Bone marrow (tissue), 2 donors: Measurements from ENCODE around the gene BID.

Experiments used
- DNase-seq, 2 donors: peaks; one replicate each; lab custom pipeline; 2025; lab: John Stamatoyannopoulos, UW

BID gene

DNA sequence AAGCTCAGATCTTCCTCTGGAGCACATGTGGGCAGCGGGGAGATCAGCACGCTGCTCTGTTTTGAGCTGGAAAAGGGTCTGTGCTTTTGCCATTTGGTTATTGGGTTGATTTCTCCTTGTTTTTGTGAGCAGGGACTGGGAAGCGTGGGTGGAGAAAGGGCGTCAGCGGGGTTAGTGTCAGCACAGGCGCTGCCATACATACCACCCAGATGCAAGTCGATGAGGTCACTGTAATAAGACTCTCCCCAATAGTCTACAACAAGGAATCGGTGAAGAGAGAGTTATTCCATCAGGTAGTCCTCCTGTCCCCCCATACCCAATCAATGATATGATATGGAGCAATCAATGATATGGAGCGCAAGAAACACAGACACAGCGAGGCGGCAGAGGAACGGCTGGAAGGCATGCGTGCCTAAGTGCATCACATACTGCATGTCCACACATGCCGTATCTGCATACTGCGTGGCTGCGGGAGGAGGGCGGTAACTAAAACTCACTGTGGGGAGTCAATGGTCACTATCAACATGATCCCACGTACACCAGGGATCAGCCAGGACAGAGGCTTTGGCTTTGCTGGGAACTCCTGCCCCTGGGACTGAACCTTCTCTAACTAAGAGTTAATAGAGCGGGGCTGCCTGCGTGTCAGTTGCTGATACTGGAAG, 29.5 kb upstream of the BID start:
- no peak for DNase-seq

DNA sequence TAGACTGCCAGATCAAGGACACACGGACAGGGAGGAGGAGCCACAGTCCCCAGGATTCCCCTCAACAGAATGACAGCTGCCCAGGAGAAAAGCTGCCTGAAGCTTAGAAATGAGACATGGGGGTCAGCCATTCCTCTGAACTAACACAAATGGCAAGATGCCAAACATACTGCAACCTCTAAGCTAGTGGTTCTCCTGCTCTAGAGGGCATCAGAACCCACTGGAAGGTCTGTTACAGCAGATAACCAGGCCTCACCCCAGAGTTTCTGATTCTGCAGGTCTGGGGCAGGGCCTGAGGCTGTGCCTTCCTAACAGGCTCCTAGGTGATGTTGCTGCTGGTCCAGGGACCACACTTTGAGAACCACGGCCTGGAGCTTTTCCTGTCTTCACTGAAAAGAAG, 28.6 kb upstream of the BID start:
- DNase-seq, result no peak

DNA sequence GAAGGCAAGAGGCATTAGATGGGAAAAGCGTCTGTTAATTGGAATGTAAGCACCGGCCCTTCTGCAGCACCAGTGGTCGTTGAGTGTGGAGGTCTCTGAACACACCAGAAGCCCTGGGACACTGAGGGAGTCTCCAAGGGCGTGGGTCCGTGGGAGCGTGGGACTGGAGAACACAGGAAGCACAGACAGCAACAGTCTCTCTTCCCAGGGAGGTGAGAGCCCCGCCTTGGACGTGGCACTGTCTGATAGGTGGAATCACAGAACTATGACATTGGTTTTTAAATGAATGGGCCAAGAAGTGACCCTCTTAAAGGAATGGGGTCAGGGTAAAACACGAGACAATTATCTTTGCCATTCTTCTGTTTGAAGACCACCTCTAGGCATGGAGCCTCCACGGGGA, 28.1 kb upstream of the BID start:
- DNase-seq, result no peak

DNA sequence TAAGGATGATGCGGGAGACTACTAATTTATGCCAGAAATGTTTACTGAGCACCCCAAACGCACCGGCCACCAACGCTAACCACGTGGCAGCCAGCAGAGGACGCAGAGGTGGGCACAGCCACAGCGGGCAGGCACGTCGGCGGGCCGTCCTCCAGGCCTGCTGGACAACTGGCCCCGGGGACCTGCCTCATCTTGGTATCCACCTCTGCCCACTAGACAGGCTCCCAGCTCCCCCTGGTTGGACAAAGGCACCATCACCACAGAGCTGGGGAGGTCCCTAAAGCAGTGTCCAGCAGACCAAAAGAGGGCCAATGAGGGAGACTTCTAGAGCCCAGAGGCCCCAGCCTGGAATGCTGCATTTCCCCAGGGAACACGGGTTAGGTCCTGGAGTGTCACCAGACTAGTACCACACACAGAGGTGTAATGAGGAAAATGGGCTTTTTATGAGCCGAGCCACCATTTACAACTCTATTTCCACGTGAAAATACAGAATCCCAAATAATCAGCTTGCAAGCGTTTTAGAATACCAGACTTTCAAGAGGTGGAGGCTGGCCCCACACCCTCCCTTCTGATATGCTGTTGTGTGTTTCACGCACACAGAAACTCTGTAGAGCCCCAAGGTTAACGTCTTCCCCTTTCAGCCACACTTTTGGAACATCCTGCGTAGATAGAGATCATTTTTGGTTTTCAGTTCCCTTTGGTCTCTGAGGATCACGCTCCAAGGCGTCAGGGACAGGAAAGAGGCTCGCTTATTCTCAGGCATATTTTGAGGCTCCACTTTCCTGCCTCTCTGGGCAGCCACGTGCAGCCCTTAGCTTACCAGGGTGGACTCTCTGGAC, 23.7 kb upstream of the BID start:
- peak in 1 of 2 donors; percentile 48 for DNase-seq

DNA sequence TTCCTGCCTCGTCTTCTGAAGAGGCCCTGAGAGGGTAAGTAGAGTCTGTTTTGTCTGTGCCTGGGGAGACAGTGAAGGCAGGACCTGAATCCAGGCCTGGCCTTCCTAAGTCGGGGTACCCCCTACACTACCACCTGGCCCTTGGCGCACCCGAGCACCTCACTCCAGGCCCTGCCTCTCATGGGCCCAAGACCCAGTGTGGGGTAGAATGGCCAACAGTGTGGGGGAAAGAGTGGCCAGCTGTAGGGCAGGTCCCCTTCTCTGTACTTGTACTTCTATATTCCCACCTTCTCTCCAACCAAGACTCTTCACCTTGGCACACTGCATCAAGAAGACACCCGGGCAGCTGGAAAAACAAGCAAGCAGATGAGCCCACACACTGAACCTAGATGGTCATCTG, 22.4 kb upstream of the BID start:
- DNase-seq, result no peak

DNA sequence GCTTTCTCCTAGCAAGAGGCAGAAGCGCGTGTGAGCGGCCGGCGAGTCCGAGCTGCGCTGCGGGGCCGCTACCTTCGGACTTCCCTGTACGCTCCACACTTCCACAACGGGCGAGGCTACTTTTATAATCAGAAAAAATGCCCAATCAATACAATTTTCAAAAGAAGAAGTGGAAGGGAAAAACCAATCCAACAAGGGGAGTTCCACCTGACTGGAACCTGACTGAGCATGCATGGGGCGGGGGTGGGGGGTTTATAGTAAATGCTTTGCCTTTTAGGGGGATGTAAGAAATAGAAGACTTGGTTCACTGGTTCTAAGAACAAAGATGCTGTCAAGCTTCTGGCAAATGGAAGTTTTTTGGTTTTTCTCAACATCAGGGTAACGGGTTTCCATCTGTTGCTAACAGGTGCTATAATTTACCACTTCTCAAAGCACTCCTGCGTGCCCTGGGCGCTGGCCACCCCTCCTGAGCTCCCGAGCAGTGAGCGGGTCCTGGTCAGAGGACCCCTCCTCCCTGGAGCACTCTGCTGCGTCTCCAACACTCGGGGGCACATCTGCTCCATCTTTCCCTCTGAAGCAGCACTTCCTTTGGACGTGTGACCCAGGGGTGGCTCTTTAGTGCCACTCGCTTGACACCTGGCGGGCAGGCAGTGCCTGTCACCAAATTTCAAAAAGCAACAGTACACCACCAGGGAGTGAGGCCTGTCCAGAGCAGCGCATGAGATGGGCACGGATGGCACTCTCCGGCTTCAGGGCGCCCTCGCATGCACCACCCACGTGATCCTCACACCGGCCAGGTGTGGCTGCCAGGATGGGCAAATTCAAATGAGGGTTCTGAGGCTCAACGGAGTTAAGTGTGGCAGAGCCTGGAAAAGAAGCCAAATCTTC, 21.6 kb upstream of the BID start:
- DNase-seq, result no peak

DNA sequence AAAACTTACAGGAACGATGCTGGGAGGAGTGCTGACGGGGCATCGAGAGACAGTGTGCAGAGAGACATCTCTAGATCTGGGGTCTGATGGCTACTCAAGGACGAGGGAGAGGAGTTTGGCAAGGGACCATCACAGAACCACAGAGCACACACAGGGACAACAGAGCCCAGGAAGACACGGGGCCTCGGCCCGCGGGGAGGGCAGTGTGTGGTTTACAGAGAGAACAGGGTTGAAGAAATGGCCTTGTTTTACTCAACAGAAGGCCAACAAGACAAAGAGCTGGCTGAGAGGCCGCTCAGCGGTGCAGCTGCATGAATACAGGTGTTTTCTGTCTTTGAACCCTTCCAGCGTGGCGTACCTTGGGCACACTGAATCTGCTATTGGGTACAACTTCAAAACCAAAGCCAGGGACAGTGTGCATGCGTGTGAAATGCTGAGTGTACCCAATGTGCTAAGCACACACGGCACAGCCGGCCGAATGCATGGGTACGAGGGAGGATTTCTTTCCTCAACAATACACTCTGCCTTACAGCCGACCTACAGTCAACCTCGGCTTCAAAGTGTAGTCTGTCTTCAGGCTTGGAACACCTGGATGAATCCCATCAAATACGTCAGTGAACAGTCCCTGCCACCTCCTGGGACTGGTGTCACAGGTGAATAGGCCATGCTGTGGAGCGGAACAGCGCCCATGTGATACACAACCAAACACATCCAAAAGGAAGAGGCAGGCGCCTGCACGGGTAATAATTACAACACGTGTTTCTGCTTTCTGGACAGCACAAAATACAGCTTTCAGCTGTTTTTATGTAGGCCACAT, 20.7 kb upstream of the BID start:
- no peak for DNase-seq

DNA sequence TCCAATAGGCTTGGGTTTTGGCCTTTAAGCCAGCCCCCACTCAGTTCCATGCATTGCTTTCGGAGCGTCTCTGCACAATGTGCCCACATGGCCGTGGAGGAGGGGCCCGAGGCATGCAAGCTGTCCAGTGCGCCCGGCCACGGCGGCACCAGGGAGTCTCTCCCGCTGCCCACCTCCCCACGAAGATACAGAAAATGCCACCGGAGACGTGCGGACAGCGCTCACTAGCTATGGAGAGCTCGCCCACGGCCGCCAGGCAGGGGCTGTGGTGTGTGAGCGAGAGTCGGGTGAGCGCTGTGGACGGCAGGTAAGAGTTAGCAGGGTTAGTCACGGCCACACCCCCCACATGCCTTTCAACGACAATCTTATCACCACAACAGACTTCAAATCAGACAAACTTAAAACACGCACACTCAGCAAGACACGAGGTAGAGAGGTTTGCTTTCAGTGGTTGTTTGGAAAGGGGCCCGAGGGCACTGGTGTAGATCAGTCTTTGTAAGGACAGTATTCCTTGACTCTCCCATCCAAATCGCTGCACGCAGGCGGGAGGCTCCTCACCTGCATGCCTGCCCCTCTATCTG, 18.7 kb upstream of the BID start:
- no peak for DNase-seq

DNA sequence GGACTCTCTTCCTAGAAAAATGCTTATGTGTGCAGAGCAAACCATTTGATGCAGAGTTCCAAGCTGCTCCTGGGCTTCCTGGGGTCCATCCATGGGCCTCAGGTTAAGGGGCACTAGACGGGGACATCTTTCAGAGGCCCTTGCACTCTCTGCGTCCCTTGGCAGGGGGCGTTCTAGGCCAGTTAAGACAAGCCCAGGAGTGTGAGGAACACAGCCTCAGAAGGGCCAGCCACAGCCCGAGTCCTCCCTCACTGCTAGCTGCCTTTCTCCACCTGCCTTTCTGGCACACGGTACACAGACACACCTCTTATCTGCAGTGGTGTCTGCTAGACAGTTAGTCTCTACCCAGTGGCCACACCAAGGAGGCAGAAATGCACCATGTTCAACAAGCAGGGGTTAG, 18.0 kb upstream of the BID start:
- DNase-seq, result no peak

DNA sequence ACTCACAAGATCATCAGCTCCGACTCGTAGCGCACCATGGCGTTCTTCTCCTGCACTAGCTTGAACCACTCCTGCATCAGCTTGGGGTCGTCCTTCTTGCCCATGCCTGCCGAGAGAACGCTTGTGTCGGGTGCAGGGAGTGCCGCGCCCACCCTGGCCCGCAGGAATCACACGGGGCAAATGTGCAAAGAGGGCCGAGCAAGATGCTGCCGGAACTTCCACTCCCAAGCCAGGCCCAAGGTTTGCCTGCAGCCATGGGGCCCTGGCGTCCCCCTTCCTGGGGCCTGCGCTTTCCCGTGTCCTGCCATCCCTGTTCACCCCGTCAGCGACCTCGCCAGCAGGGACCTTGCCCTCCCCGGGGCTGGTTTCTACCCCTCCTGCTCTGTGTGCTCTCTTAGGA, 16.9 kb upstream of the BID start:
- no peak for DNase-seq

DNA sequence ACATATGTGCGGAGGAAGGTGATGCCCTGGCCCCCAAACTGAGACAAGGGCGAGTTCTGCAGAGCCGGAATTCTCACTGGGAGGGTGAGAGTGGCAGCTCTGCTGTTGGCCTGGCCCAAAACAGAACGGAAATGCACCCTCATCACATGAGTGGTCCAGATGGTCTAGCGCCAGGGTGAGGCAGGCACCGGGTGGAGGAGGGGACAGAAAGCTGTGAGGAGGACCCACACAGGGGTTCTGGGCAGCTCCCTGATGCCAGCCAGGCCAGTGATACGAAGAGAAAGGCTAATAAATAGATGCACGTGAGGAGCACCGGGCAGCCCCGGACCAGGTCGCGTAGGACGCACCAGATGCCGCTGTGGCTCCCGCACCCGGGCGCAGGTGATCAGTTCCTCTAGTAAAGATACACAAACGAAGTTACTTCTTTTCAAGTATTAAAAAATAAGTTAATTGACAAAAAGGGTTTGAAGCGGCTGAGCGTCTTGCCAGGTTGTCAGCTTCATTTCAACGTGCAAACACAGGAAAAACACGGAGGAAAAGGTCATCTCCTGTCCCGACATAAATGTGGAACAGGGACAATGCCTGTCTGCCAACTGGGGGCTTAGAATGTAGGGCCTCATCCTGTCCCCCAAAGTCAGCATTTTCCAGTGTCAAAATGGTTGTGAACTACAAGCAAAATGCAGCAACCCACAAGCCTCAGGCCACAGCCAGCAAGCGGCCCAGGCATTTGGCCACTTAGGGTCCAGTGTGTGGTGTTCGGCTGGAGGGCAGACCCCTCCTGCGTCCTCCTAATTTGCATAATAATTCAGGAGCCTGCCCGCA, 15.3 kb upstream of the BID start:
- no peak for DNase-seq

DNA sequence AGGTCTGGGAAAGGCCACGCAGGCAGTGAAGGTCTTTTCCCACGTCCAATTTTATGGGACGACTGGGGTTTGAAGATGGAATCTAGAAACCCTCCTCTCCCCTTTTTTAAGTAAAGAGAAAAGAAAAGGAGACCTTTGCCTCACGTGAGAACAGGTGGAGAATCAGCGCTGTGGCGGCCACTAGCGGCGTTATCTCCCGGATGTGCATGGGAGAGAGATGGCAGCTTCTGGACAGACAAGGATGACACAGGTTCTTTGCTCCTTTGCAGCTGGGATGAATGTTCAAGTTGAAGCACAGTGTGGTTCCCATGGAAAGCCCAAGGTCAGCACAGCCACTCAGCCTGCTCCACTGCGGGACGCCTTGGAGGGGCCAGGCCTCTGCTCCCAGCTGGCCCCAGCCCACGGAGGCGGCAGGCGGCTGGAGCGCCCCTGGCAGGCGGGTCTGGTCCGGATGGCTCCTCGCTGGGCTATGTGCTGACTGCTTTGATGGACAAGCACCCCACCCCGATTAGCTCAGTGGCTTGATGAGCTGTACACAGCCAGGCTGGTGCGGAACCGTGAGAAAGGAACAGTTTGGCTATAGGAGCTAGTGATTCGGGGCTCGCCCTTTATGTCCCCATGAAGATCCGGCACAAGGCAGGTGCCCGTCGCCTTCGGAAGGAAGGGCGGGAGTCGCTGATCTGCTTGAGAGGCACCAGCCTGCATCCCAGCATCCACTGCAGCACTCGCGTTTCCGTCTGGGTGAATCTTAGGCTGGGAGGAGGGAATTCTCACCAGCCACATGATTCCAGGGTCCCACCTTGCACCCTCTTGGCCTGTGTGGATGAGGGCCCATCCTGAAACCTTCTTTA, 14.5 kb upstream of the BID start:
- no peak for DNase-seq

DNA sequence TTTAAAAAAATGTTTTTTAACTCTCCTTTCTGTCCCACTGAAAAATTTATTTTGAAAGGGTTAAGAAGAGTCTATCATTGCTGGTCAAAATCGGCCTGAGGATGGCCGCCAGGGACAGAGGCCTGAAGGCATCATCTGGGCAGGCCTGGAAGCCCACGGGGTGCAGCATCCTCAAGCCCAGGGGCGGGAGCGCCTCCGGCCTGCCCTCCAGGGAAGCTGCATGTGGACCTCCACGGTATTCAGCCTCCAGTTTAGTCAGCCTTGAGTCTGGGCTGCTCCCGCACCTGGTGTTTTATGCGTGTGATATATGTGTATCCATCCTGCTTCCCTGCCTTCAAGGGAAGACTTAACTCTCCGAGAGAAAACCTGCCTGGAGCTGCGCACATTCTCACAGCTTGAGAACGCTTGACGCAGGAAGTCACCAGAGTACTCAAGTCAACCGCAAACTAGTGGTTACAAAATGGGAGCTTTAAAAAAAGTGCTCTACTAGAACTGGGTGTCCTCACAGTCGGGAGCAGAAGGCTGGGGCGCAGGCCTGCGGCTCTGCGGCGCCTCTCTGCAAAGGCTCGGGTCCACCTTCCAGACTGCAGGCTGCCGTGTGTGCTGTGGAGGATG, 13.6 kb upstream of the BID start:
- no peak for DNase-seq

DNA sequence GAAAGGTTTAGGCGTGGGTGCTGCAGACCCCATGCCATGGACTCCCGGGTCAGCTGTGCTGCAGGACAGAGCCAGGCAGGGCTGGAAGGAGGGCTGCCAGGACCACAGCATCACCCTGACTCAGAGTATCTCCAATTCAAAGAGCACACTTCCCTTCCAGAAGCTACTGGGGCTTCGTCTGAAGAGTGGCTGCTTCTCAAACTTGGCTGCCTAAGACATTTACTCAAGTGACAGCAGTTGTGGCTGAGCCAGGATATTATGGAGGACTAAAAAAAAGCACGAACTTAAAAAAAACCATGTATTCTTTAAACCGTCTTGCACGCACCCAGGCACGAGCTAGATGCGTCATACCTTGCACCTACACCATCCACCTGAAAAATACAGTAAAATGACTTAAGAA, 13.0 kb upstream of the BID start:
- no peak for DNase-seq

DNA sequence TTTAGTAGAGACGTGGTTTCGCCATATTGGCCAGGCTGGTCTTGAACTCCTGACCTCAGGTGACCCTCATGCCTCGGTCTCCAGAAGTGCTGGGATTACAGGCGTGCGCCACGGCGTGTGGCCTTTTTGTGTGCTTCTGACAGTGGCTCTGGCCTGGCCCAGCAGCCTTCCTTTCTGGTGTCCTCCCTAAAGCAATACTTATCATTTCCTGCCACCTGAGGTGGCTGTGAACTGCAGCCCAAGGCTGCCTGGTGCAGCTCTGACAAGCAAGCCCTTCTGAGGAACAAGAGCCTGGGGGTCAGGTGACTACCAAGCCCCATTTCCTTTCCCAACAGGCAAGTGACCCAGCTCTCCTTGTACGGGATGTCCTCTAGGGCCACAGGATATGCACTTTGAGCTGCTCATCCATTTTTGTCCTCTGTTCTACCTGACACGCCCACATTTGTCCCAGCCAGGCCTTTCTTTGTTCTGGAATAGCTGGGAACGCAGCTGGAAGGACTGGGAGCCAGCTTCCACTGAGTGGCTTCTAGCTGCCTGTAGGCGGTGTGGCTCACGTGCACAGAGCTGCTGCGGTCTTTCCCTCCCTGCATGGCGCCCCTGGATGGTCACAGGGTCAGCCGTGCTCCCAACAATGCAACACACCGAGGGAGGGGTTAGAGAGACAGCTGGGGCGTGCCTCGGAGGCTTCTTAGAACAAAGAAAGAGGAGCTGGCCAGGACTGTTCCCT, 12.3 kb upstream of the BID start:
- no peak for DNase-seq

DNA sequence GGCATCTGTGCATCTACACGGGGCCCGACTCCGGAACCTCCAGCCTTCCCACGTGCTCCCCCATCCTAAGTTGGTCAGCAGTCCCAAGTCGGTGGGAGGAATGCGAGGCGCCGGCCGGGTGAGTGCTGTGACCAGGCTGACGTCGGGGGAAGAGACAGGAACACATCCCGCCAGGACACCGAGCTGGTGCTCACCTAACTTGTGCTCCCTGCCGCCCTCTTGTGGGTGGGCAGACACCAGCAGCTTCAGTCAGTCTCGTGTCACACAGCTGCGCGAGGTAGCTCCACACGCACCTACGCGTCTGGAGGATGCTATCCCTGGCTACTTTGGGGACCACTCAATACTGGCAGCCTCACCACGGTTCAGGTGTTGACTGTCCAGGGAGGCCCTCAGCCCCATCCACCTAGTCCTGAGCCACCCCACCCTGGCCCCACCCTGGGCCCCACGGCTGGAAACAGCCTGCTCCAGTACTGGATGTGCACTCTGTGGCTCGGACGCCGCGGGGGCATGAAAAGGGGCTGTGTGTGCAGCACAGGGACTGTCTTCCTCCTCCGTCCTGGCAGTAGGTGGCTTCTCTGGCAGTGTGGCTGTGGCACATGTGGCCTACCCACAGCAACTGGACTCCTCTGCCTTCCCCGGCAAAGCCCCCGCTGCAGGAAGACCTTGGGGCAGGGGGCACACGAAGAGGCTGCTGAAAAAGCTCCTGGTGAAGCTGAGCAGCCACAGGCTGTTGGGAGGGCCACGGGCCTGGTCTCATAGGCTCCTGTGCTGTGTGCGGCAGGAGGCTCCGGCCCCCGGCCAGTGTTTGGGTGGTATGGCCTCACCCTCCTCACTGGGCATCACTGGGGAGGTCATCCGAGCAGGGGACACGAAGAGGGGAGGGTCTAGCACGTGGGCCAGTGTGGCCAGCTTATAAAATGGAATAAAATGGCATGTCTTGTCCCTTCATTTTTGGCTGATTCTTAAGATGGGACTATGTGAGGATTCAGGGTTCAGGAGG, 11.2 kb upstream of the BID start:
- DNase-seq, result peak; percentile 8 to 51

DNA sequence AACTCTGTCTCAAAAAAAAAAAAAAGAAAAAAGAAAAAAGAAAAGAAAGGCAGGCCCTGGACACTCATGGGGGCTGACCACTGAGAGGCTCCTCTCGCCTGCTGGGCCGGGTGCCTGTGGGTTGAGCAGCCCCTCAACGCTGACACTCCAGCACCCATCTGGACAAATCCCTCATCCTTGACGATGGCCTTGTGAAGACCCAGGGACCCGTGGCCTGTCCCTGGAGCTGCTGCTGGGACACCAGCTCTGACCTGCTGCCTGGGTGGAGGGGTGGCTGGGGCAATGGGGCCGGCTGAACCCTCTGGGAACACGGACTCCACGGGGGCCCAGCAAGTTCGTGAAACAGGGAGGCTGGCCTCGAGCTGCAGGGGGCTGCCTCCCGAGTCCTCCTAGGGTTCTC, 10.5 kb upstream of the BID start:
- DNase-seq, result no peak
